ENCODE data around the gene DERL3.

DERL3 gene

GRCh38 chr22:23837496-23837859 is 1.3 kb downstream of the DERL3 start:
- peaks cover 55% of the 10 kb centered on the region for H3K4me1 Mint-ChIP-seq
- H3K4me3 Mint-ChIP-seq, result peak overlapping the region; percentile 75 to 92 (median 91)
- peaks cover 7% of the 10 kb centered on the region for H3K36me3 Mint-ChIP-seq (ENCODE audit: low read depth)
- H3K9me3 Mint-ChIP-seq, result no peaks in the 10 kb centered on the region
- H3K27ac Mint-ChIP-seq, result peak overlapping the region in 1 of 3 experiments; percentile 45
- no peak for TF ChIP-seq CTCF (IDR thresholded peaks at IDR 0.05; ENCODE audit: unreplicated experiment in 3 of 3)
- no peaks in the 10 kb centered on the region for H3K27me3 Mint-ChIP-seq (ENCODE audit: low read depth)

- no peaks in the 10 kb centered on the region for H3K27me3 Mint-ChIP-seq (ENCODE audit: low read depth)
- peak overlapping the region in 1 of 3 experiments; percentile 45 for H3K27ac Mint-ChIP-seq
- peak overlapping the region; percentile 75 to 92 (median 91) for H3K4me3 Mint-ChIP-seq
- no peaks in the 10 kb centered on the region for H3K9me3 Mint-ChIP-seq
- peaks cover 7% of the 10 kb centered on the region for H3K36me3 Mint-ChIP-seq (ENCODE audit: low read depth)
- H3K4me1 Mint-ChIP-seq, result peaks cover 55% of the 10 kb centered on the region
- TF ChIP-seq CTCF (IDR thresholded peaks at IDR 0.05; ENCODE audit: unreplicated experiment in 3 of 3), result no peak
Observed at GRCh38 chr22:23836692-23837495, 1.9 kb downstream of the DERL3 start.

GRCh38 chr22:23836281-23836680 is 2.5 kb downstream of the DERL3 start:
- no peaks in the 10 kb centered on the region for H3K27me3 Mint-ChIP-seq (ENCODE audit: low read depth)
- no peak for TF ChIP-seq CTCF (IDR thresholded peaks at IDR 0.05; ENCODE audit: unreplicated experiment in 3 of 3)
- peak overlapping the region; percentile 35 to 61 (median 45) for H3K4me3 Mint-ChIP-seq
- no peak overlapping the region for H3K27ac Mint-ChIP-seq
- H3K4me1 Mint-ChIP-seq, result peaks cover 49% of the 10 kb centered on the region
- no peaks in the 10 kb centered on the region for H3K9me3 Mint-ChIP-seq
- peaks cover 8% of the 10 kb centered on the region for H3K36me3 Mint-ChIP-seq (ENCODE audit: low read depth)

GRCh38 chr22:23835484-23836144 is 3.2 kb downstream of the DERL3 start:
- Mint-ChIP-seq H3K27me3 (ENCODE audit: low read depth) (no peaks in the 10 kb centered on the region), H3K9me3 (no peaks in the 10 kb centered on the region), H3K4me3 (peak overlapping the region in 1 of 3 experiments; percentile 64), H3K36me3 (ENCODE audit: low read depth) (peaks cover 14% of the 10 kb centered on the region), H3K4me1 (peaks cover 42% of the 10 kb centered on the region), H3K27ac (peak overlapping the region in 1 of 3 experiments; percentile 38)
- TF ChIP-seq CTCF (IDR thresholded peaks at IDR 0.05; ENCODE audit: unreplicated experiment in 3 of 3), result no peak

- Mint-ChIP-seq H3K27me3 (ENCODE audit: low read depth) (no peaks in the 10 kb centered on the region), H3K36me3 (ENCODE audit: low read depth) (peaks cover 20% of the 10 kb centered on the region), H3K9me3 (no peaks in the 10 kb centered on the region), H3K27ac (peak overlapping the region in 1 of 3 experiments; percentile 38), H3K4me1 (peaks cover 42% of the 10 kb centered on the region), H3K4me3 (peak overlapping the region in 1 of 3 experiments; percentile 64)
- TF ChIP-seq CTCF (IDR thresholded peaks at IDR 0.05; ENCODE audit: unreplicated experiment in 3 of 3), result no peak
Observed at GRCh38 chr22:23834793-23835483, 3.9 kb downstream of the DERL3 start.
